GF-D8 (cell line): ENCODE results near the gene BEND5.

Experiments used
- DNase-seq: peaks from one replicate; lab custom pipeline; 2025; lab: John Stamatoyannopoulos, UW

The BEND5 gene

DNA sequence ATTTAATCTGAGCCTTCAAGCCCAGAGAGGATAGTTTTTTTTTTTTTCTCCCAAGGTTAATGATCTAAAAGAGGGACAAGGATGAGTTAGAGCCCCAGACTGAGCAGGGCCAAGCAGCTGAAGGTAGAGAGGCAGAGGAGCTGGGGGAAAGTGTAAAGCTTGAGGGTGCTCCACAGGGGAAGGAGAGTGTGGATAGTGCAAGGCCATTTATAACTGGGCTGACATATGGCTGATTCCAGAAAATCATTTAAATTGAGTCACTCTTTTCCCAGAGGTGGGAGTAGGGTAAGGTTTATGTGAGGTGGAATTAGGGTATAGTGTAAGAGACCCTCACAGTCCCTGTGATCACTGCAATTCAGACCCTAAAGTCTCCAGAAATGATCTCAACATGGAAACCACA, 55.8 kb downstream of the BEND5 start:
- DNase-seq: no peak

GRCh38 chr1:48718705-48719104, 58.0 kb downstream of the BEND5 start:
- no peak for DNase-seq

DNA sequence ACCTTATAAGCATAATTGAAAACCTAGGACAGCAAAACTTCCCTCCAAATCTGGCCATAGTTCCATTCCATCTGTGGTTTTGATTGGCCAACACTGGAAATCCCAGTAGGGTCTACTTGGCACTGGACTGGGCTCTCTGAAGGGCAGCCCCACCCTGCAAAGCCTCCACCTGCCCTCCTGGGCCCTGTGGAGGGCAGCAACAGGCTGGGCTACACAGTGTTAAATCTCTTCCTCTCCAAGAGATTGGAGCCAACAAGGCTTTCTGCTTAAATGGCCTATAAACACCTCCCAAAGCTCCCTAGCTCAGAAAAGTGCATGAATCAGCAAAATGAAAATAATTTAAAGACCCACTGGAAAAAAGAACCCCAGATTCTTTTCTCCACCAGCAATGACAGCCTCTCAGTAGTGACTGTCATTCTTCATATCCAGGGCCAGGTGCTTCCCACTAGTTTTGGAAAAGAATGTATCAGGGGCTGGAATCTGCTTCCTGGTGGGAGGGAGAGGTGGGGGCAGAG, 58.5 kb downstream of the BEND5 start:
- DNase-seq: no peak

GRCh38 chr1:48717082-48717481, 59.6 kb downstream of the BEND5 start:
- DNase-seq: no peak

GRCh38 chr1:48715921-48716320, 60.8 kb downstream of the BEND5 start:
- DNase-seq: no peak

- DNase-seq: no peak
Observed at GRCh38 chr1:48710915-48711314, 65.8 kb downstream of the BEND5 start.

GRCh38 chr1:48710318-48710717, 66.4 kb downstream of the BEND5 start:
- DNase-seq: no peak

DNA sequence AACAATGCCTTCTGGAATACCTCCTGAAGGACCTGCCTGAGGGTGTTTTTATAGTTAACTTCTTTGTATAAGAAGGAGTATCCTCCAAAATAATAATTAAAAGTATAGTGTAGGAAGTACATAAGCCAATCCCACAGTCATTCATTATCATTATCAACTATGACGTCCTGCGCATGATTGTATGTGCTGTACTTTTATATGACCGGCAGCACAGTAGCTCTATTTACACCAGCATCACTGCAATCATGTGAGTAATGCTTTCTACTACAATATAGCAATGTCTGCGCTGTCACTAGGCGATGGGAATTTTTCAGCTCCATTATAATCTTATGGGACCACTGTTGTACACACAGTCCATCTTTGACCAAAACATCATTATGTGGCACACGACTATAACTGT, 72.0 kb downstream of the BEND5 start:
- DNase-seq: no peak

GRCh38 chr1:48701445-48701844, 75.2 kb downstream of the BEND5 start:
- DNase-seq: no peak

DNA sequence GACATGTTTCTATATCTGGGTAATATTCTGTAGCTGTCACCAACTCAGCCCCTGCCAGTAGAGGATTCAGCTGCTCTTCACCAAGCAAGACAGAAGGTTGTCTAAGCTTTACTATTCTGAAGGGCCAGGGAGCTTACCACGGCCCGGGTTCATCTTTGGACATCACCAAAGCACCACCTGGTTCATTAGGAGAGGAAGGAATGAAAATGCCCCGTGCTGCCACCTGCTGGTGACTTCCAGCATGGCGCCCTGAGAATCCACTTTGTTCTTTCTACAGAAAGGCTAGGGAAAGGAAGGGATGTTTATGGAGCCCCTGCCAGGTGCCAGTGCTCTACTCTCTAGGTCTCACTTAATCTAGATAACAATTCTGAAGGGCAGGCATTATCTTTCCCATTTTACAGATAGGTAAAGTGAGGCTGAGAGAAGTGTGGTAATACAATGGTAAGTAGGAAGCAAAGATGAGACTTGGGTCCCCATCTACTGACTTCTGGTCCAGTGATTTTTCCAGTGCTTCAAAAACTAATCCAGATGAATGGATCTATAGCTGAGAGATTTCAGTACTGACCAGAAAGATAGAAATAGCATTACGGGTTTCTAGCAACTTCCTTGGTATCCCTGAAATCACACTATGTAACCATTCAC, 79.5 kb downstream of the BEND5 start:
- DNase-seq: no peak

GRCh38 chr1:48695161-48695560, 81.5 kb downstream of the BEND5 start:
- no peak for DNase-seq

DNA sequence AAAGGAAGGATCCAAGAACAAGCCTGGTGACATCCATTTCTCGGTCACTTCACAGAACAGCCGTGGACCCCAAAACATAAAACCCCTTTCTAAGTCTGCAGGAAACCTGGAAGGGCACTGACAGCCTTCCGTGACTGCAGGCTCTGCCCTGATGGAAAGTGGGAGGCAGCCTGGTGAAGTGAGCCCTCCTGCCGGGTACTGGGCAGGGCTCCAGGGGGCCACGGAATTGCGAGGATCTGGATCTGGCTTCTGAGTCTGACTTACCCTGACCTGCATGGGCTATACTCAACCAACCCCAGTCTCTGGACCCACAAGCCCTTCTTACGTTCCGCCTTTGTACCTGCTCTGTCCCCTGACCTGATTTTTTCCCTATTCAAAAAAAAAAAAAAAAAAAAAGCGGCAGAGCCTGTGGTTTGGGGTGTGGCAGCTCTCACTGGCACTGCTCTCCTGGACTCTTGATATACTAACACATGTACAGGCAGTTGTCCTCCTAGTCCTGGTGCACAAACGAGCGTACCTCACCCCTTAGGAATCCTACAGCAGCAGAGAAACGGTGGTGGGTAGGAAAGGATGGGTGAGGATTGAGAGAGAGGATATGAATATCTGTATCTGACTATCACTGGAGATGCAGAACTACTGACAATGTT, 82.9 kb downstream of the BEND5 start:
- DNase-seq: no peak

GRCh38 chr1:48693180-48693579, 83.5 kb downstream of the BEND5 start:
- no peak for DNase-seq

GRCh38 chr1:48692235-48692634, 84.5 kb downstream of the BEND5 start:
- DNase-seq: no peak

- DNase-seq: no peak
Observed at GRCh38 chr1:48691429-48692001, 85.2 kb downstream of the BEND5 start.

- DNase-seq: no peak
Observed at GRCh38 chr1:48688102-48688760, 88.5 kb downstream of the BEND5 start.

- no peak for DNase-seq
Observed at GRCh38 chr1:48687282-48688045, 89.2 kb downstream of the BEND5 start.

DNA sequence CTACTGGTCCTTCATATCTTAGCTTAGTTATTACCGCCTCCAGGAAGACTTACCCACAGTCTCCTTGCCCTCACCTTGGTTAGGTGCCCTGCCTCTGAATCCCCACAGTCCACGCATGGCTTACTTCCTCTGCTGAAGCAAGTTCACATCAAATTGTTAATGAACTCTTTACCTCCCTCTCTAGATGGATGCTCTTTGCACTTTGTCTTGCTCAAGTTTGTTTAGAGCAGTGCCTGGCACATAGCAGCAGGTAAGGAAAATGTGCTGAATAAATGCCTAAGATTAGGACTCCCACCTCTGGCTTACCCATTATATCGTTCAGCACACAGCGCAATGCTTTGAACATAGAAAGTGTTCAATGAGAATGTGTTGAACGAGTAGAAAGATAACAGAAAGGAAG, 90.5 kb downstream of the BEND5 start:
- DNase-seq: no peak

- DNase-seq: no peak
Observed at GRCh38 chr1:48684381-48684780, 92.3 kb downstream of the BEND5 start.

DNA sequence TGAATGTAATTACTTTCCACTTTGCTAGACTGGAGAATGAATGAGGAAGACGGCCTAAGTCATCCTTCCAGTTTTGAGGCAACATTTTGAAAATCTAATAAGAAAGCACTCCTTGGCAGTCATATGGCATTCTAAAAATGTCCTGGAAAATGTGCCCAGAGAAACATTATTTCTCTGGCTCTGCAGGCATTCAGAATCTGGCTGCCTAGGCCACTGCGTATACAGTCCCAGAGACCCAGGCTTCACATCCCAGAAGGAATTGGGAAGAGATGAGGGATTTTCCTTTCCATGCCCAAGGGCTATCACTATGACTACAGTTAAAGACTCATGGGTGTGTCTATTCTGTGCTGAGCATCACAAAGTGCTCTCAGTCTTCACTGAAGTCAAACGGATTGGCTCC, 92.9 kb downstream of the BEND5 start:
- DNase-seq: no peak

GRCh38 chr1:48681476-48682305, 95.0 kb downstream of the BEND5 start:
- DNase-seq: no peak
